ENCODE measurements around the gene MAL. TPM values are rescaled to one million over a fixed set of nuclear protein-coding genes. Genes with fewer than 3 reads are reported as not detected.

MAL gene
- total RNA-seq, 1 experiment from 2014 or later, result 0.22 TPM

- H3K27me3 Mint-ChIP-seq (ENCODE audit: low read depth), result no peaks in the 10 kb centered on the region
- H3K4me1 Mint-ChIP-seq, result peaks cover 20% of the 10 kb centered on the region
- H3K4me3 Mint-ChIP-seq, result no peak overlapping the region
- ATAC-seq, result peak; percentile 21; the same call in 1 of the 2 replicates
- no peak overlapping the region; the same call in 1 of the 2 replicates for H3K27ac Mint-ChIP-seq
- H3K36me3 Mint-ChIP-seq, result no peaks in the 10 kb centered on the region
- ChIA-PET POLR2A (no interaction called here), CTCF (interaction anchor here (1.0 to 1.2 kb wide), 3 partner anchors 17 to 74 kb away, joined by 3 to 6 read pairs (median 4); no protein-coding TSS in a partner anchor)
- TF ChIP-seq ATF2 (CRISPR knock-in tag; IDR thresholded peaks at IDR 0.05; ENCODE audit: borderline replicate concordance, low read depth) (no peak), ZBTB43 (CRISPR knock-in tag; IDR thresholded peaks at IDR 0.05) (no peak), HMGA2 (CRISPR knock-in tag; IDR thresholded peaks at IDR 0.05) (no peak), RELA (CRISPR knock-in tag; IDR thresholded peaks at IDR 0.05; ENCODE audit: borderline replicate concordance) (no peak), TEAD1 (CRISPR knock-in tag; IDR thresholded peaks at IDR 0.05) (no peak), CDX4 (CRISPR knock-in tag; IDR thresholded peaks at IDR 0.05; ENCODE audit: borderline replicate concordance) (no peak), NFE2L1 (CRISPR knock-in tag; IDR thresholded peaks at IDR 0.05) (no peak), NR3C1 (CRISPR knock-in tag; conservative IDR thresholded peaks at IDR 0.05; ENCODE audit: low read depth) (no peak), CBFB (CRISPR knock-in tag; IDR thresholded peaks at IDR 0.05; ENCODE audit: low read depth) (no peak), MYBL2 (CRISPR knock-in tag; IDR thresholded peaks at IDR 0.05) (no peak), SMAD3 (CRISPR knock-in tag; IDR thresholded peaks at IDR 0.05; ENCODE audit: borderline replicate concordance) (no peak), CTCF (IDR thresholded peaks at IDR 0.05) (no peak), ATF3 (CRISPR knock-in tag; conservative IDR thresholded peaks at IDR 0.05) (no peak), ZNF423 (CRISPR knock-in tag; IDR thresholded peaks at IDR 0.05) (no peak)
- no peaks in the 10 kb centered on the region for H3K9me3 Mint-ChIP-seq
- DNase-seq (ENCODE audit: low spot score), result no peak
Measured at GRCh38 chr2:95005726-95006125, 19.8 kb upstream of the MAL start.

- Mint-ChIP-seq H3K36me3 (no peaks in the 10 kb centered on the region), H3K27me3 (ENCODE audit: low read depth) (no peaks in the 10 kb centered on the region), H3K4me3 (no peak overlapping the region), H3K27ac (no peak overlapping the region), H3K4me1 (peaks cover 20% of the 10 kb centered on the region), H3K9me3 (no peaks in the 10 kb centered on the region)
- DNase-seq (ENCODE audit: low spot score) (no peak), ATAC-seq (no peak)
- CTCF ChIA-PET, result interaction anchor here (1.1 to 1.2 kb wide), 2 partner anchors 16 to 73 kb away, joined by 4 to 6 read pairs; no protein-coding TSS in a partner anchor
- POLR2A ChIA-PET, result no interaction called here
- TF ChIP-seq ZNF423 (CRISPR knock-in tag; IDR thresholded peaks at IDR 0.05) (no peak), HMGA2 (CRISPR knock-in tag; IDR thresholded peaks at IDR 0.05) (no peak), SP1 (CRISPR knock-in tag; conservative IDR thresholded peaks at IDR 0.05) (no peak), NFE2L1 (CRISPR knock-in tag; IDR thresholded peaks at IDR 0.05) (no peak), ZNF281 (CRISPR knock-in tag; IDR thresholded peaks at IDR 0.05) (no peak), FOXP1 (CRISPR knock-in tag; IDR thresholded peaks at IDR 0.05; ENCODE audit: borderline replicate concordance) (no peak), USF2 (CRISPR knock-in tag; IDR thresholded peaks at IDR 0.05) (no peak), ZNF671 (CRISPR knock-in tag; IDR thresholded peaks at IDR 0.05) (no peak)
Measured at GRCh38 chr2:95006588-95006987, 18.9 kb upstream of the MAL start.
